Activated CD4-positive, alpha-beta T cell treated with anti-CD3 and anti-CD28 coated beads, Interleukin-2, amount 10 ng/mL, durations not matched to agents 7 days and 5 days (primary cell): ENCODE data around the gene ARL6IP6. TPM values are rescaled to one million over a fixed set of nuclear protein-coding genes. Genes with fewer than 3 reads are reported as not detected.

Source experiments
- CTCF ChIA-PET: fragments of 350-600 bp; sonication (Branson Sonifier 250); formaldehyde crosslinking; loops from one replicate; lab custom pipeline; 2021; ENCODE audit warnings: antibody characterized with exemption; lab: Charles Lee
- POLR2A ChIA-PET: fragments of 350-600 bp; sonication (Branson Sonifier 250); formaldehyde crosslinking; loops from one replicate; lab custom pipeline; 2021; ENCODE audit warnings: antibody characterized with exemption; lab: Charles Lee
- DNase-seq: peaks from one replicate; pipeline ENCODE4 v3.0.0-alpha.2; 2020
- H3K27ac Mint-ChIP-seq: one replicate; pipeline ENCODE4 v1.8.0; 2021; ENCODE audit warnings: mild to moderate bottlenecking, moderate library complexity, mixed read lengths
- H3K27me3 Mint-ChIP-seq: one replicate; pipeline ENCODE4 v1.8.0; 2021; ENCODE audit warnings: mixed read lengths
- H3K36me3 Mint-ChIP-seq: one replicate; pipeline ENCODE4 v1.8.0; 2021; ENCODE audit warnings: low read depth, mixed read lengths
- H3K4me1 Mint-ChIP-seq: one replicate; pipeline ENCODE4 v1.8.0; 2021; ENCODE audit warnings: mixed read lengths
- H3K4me3 Mint-ChIP-seq: one replicate; pipeline ENCODE4 v1.8.0; 2021; ENCODE audit warnings: mild to moderate bottlenecking, moderate library complexity, mixed read lengths
- H3K9me3 Mint-ChIP-seq: one replicate; pipeline ENCODE4 v1.8.0; 2021; ENCODE audit warnings: mixed read lengths
- total RNA-seq, 2 experiments: library from RNA; stranded (reverse); gene quantifications; one replicate each; pipeline ENCODE4 v1.2.3, GENCODE V29; 2021

The ARL6IP6 gene
- total RNA-seq, 2 experiments from 2014 or later = 37.4 to 57.5 TPM

DNA sequence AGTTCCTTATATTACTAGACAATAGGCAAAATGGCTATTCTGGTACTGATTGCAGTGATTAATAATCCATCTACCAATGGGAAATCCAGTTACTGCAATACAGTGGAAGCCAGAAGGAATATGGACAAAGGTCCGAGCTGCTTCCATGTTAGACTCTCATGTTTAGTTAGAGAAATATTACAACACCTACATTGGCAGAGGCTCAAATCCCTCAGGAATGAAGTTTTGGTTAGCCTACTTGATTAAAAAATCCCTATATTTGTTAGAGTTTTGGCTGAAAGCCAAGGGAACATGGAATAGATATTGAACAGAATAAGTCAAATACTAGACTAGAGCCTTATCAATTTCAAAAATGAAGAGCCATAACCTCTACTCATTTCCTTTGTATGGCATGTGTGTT lies 48.5 kb downstream of the ARL6IP6 start:
- ChIA-PET POLR2A (no interaction called here), CTCF (no interaction called here)
- H3K27me3 Mint-ChIP-seq = no peaks in the 10 kb centered on the region
- H3K36me3 Mint-ChIP-seq = peaks cover 19% of the 10 kb centered on the region
- H3K4me3 Mint-ChIP-seq = no peak overlapping the region
- no peaks in the 10 kb centered on the region for H3K4me1 Mint-ChIP-seq
- H3K9me3 Mint-ChIP-seq = no peaks in the 10 kb centered on the region
- no peak overlapping the region for H3K27ac Mint-ChIP-seq
- DNase-seq = no peak

DNA sequence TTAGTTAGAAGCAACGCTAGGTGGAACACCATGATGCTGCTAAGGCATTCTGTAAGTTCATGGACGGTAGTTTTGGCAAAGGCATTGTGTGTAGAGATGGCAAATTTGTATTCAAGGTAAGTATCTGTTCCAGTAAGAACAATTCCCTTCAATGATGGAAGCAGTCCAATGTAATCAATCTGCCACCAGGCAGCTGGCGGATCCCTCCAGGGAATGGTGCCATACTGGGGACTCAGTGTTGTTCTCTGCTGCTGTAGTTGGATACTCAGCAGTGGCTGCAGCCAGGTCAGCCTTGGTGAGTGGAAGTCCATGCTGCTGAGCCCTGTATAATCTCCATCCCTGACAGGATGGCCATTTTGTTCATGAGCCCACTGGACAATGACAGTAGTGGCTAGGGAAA lies 62.8 kb downstream of the ARL6IP6 start:
- no peak for DNase-seq
- CTCF ChIA-PET = no interaction called here
- Mint-ChIP-seq H3K27ac (no peak overlapping the region), H3K36me3 (no peaks in the 10 kb centered on the region), H3K27me3 (peaks cover 17% of the 10 kb centered on the region), H3K4me1 (no peaks in the 10 kb centered on the region), H3K4me3 (no peak overlapping the region), H3K9me3 (no peaks in the 10 kb centered on the region)
- POLR2A ChIA-PET = no interaction called here

DNA sequence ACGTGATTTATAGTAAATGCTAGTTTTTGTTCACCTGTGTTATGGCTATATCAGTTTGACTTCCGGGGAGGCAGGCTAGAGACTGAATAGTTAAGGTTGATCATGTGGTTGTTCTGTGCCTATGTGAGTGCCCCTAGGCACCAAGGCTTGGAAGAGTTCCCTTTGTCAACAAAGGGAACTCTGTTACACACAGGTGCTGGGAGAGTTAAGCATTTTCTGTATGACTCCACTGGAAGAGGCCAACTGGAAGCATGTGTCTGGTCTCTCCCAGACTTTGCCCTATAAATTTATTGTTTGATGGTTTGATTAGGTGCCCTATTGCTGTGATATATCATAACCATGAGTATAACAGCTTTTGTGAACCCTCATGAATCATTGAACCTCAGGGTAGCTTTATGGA lies 63.8 kb downstream of the ARL6IP6 start:
- Mint-ChIP-seq H3K27ac (no peak overlapping the region), H3K4me3 (no peak overlapping the region), H3K9me3 (peaks cover 3% of the 10 kb centered on the region), H3K36me3 (no peaks in the 10 kb centered on the region), H3K27me3 (peaks cover 14% of the 10 kb centered on the region), H3K4me1 (no peaks in the 10 kb centered on the region)
- POLR2A ChIA-PET = no interaction called here
- CTCF ChIA-PET = no interaction called here
- DNase-seq = no peak

DNA sequence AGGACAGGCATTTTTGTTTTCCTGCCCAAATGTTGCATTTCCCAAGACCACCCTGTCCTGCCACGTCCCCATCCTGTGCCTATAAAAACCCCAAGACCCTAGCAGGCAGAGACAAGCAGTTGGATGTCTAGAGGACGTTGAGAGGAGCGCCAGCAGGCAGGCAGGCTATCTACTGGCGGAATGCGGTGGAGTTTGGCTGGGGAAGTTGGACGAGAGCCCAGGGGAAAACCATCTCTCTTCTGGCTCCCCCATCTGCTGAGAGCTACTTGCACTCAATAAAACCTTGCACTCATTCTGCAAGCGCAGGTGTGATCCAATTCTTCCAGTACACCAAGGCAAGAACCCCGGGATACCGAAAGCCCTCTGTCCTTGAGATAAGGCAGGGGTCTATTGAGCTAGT lies 72.5 kb downstream of the ARL6IP6 start:
- DNase-seq = no peak
- no peaks in the 10 kb centered on the region for H3K4me1 Mint-ChIP-seq
- no peak overlapping the region for H3K27ac Mint-ChIP-seq
- no peaks in the 10 kb centered on the region for H3K27me3 Mint-ChIP-seq
- ChIA-PET CTCF (no interaction called here), POLR2A (no interaction called here)
- no peak overlapping the region for H3K4me3 Mint-ChIP-seq
- no peaks in the 10 kb centered on the region for H3K36me3 Mint-ChIP-seq
- peaks cover 3% of the 10 kb centered on the region for H3K9me3 Mint-ChIP-seq

DNA sequence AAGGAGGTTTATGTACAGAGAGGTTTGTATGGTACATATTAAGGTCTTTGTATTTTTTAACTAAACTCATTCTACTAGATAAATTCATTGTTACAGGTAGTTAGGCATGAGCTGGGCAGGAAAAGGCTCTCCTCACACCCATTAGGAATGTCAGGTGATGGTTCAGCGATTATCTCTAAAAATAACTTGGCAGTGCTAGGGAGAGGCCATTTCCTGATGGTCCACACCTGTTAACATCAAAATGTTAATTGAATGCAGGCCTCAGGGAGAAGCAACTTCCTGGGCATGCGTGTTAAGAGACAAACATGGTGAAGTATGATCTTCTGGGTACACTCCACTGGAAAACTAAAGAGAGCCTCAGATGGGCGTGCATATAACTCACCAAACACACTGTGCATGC lies 73.6 kb downstream of the ARL6IP6 start:
- no peaks in the 10 kb centered on the region for H3K4me1 Mint-ChIP-seq
- no peak overlapping the region for H3K27ac Mint-ChIP-seq
- H3K9me3 Mint-ChIP-seq = peaks cover 2% of the 10 kb centered on the region
- no peaks in the 10 kb centered on the region for H3K27me3 Mint-ChIP-seq
- DNase-seq = no peak
- POLR2A ChIA-PET = no interaction called here
- CTCF ChIA-PET = interaction anchor here (0.5 kb wide), 1 partner anchor 124 kb away, joined by 3 read pairs; no protein-coding TSS in a partner anchor
- no peak overlapping the region for H3K4me3 Mint-ChIP-seq
- H3K36me3 Mint-ChIP-seq = no peaks in the 10 kb centered on the region

DNA sequence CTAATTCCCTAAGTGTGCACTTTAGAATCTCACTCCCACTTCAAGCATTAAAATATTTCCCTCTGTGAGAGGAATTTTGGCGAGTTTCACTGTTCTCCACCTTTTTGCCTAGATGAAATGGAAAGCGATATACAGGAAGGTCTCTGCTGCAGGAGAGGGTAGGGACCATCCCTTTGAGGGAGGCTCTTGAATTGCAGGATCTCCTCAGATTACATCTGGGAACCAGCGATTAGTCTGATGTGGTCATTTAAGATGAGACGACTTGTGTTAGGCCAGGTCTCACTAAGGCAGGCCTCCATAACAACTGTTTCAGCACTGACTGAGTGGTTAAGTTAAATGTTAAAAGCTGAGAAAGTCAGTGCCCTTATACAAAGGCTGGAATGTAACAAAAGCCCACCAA lies 74.6 kb downstream of the ARL6IP6 start:
- H3K36me3 Mint-ChIP-seq = no peaks in the 10 kb centered on the region
- H3K27ac Mint-ChIP-seq = no peak overlapping the region
- H3K4me1 Mint-ChIP-seq = no peaks in the 10 kb centered on the region
- CTCF ChIA-PET = no interaction called here
- no peaks in the 10 kb centered on the region for H3K9me3 Mint-ChIP-seq
- H3K27me3 Mint-ChIP-seq = no peaks in the 10 kb centered on the region
- POLR2A ChIA-PET = no interaction called here
- DNase-seq = no peak
- no peak overlapping the region for H3K4me3 Mint-ChIP-seq

DNA sequence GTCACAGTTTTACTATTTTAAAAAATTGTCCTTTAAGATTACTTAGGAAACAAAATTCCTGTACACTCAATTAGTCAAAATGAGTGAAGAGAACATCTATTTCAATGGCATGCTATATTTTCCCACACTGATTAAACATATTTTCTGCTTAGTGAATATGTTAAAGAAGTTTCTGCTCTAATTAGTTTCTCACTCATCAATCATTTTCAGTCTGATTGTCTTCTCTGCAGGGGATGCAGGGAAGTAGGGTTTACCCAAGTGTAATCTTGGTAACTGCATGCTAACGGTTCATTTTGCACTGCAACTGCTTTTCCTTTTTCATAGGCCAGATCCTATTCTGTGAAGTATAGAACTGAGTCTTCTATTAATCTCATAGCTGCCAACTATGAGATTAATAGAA lies 78.5 kb downstream of the ARL6IP6 start:
- Mint-ChIP-seq H3K9me3 (peaks cover 2% of the 10 kb centered on the region), H3K4me3 (no peak overlapping the region), H3K27me3 (no peaks in the 10 kb centered on the region), H3K27ac (no peak overlapping the region), H3K4me1 (no peaks in the 10 kb centered on the region), H3K36me3 (no peaks in the 10 kb centered on the region)
- ChIA-PET CTCF (no interaction called here), POLR2A (no interaction called here)
- DNase-seq = no peak

DNA sequence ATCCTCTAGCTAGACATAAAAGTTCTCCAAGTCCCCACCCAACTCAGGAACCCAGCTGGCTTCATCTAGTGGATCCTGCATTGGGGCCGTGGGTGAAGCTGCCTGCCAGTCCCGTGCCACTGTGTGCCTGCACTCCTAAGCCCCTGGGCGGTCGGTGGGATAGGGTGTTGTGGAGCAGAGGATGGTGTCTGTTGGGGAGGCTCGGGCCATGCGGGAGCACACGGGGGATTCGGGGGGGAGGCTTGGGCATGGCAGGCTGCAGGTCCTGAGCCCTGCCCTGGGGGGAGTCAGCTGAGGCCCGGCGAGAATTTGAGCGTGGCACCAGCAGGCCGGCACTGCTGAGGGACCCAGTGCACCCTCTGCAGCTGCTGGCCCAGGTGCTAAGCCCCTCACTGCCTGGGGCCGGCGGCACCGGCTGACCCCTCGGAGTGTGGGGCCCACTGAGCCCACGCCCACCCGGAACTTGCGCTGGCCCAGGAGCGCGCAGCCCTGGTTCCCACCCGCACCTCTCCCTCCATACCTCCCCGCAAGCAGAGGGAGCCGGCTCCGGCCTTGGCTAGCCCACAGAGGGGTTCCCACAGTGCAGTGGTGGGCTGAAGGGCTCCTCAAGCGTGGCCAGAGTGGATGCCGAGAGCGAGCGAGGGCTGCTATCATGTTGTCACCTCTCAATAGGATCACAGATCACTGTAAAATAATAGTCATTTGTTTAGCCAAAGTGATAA lies 86.4 kb downstream of the ARL6IP6 start:
- ChIA-PET CTCF (no interaction called here), POLR2A (no interaction called here)
- Mint-ChIP-seq H3K9me3 (no peaks in the 10 kb centered on the region), H3K36me3 (no peaks in the 10 kb centered on the region), H3K27ac (no peak overlapping the region), H3K4me3 (no peak overlapping the region), H3K4me1 (peaks cover 3% of the 10 kb centered on the region), H3K27me3 (peaks cover 9% of the 10 kb centered on the region)
- DNase-seq = no peak

DNA sequence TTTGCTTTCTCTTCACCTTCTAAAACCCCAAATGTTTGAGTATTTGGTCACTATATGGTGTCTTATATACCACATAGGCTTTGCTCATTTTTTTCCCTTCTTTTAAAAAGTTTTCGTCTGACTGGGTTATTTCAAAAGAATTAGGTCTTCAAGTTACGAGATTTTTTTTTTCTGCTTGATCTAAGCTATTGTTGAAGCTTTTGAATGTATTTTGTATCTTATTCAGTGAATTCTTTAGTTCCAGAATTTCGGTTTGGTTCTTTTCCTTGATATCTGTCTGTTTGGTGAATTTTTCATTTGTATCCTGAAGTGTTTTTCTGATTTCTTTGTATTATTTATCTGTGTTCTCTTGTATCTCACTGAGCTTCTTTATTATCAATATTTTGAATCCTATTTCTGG lies 93.5 kb downstream of the ARL6IP6 start:
- H3K4me3 Mint-ChIP-seq = no peak overlapping the region
- H3K27ac Mint-ChIP-seq = no peak overlapping the region
- no peaks in the 10 kb centered on the region for H3K36me3 Mint-ChIP-seq
- DNase-seq = no peak
- peaks cover 7% of the 10 kb centered on the region for H3K4me1 Mint-ChIP-seq
- ChIA-PET POLR2A (no interaction called here), CTCF (no interaction called here)
- peaks cover 17% of the 10 kb centered on the region for H3K9me3 Mint-ChIP-seq
- H3K27me3 Mint-ChIP-seq = peaks cover 7% of the 10 kb centered on the region

Other genes with a start within 250 kb of the ARL6IP6 start
- 100 to 1,000 TPM; 107 to 109 TPM for gene PRPF40A, start 1.2 kb upstream of the ARL6IP6 start, total RNA-seq